GM21528 (cell line): ENCODE measurements around the gene GSX1.
"Not testable (repeated sequence)": the region's sequence is repeated elsewhere in the genome, so short reads cannot be mapped to it uniquely, and the experiment has no call there.

ENCODE experiments used
- ATAC-seq: cut with Tn5 transposase; IDR thresholded peaks from one replicate; pipeline ENCODE4 v1.9.1; 2021; ENCODE audit warnings: mild to moderate bottlenecking, moderate library complexity; ENCODE audit not compliant: unreplicated experiment, low FRiP score

Gene GSX1

DNA sequence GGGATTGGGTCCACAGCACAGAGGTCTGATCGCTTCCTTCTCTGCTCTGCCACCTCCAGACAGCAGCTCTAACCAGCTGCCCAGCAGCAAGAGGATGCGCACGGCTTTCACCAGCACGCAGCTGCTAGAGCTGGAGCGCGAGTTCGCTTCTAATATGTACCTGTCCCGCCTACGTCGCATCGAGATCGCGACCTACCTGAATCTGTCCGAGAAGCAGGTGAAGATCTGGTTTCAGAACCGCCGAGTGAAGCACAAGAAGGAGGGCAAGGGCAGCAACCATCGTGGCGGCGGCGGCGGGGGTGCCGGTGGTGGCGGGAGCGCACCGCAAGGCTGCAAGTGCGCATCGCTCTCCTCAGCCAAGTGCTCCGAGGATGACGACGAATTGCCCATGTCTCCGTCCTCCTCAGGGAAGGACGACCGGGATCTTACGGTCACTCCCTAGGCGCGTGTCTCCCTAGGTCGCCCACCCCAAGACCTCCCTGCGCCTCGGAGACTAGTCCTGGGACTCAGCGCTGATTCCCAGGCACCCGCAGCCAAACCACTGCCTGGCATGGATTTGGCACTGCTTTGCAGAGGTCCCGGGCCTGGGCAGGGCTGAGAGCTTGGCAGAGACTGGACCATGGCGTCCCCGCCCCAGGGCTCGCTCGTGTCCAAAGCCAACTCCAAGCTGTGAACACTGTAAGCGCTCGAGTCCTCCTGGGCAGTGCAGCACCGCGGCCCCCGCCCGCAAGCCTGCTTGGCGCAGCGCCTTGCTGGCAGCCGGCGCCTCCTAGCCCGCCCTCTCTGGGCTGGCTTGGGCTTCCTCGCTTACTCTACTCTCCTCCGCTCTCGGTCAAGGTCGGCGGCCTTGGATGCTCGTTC, 1.5 kb downstream of the GSX1 start:
- ATAC-seq, result no peak

DNA sequence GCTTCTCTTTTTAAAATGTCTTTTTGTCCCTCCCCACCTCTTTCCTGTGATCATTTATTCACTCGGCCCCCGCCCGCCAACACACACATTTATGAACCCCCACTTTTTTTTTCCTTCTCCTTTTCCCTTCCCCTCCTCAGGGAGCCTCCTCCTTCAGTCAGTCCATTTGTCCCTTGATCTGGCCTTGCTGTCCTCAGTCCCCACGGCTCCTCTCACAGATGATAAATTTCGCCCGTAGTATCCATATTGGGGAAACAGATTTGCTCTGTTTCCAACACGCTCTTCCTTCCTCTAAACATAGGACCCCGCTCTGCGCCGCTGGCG, 2.0 kb downstream of the GSX1 start:
- no peak for ATAC-seq

DNA sequence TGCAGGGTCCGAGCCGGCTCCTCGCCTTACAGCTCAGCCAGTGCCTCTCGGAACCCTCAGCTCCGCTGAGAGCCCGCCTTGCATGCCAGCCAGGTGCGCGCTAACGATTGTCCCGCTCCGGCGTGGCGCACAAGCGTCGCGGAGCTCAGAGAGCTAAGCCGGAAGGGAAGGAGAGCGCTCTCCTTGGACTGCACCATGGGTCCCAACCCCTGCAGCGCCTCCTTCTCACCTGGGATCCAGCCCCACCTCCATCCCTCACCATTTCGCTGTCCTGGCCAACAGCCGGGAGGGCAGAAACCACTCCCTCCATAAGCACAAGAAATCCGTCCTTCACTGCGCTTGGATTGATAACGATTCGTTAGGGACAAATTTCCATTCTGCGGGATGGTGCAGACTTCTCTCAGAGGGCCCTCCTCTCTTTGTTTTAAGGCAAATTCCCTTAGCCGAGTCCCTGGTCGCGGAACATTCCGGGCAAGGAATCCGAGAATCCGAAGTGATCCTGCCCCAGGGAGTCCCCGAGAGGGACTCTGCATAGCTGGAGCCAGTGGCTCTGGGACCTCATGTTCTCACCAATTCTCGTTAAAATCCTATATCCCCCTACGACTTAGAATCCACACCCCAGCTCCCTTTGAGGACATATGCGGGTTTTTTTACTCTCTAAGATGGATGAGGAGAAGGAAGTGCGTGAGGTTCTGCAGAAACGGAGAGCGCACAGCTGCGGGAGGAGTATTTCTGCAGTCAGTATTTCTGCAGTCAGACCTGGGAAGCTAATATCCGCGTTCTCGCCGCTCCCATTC, 2.8 kb downstream of the GSX1 start:
- no peak for ATAC-seq

DNA sequence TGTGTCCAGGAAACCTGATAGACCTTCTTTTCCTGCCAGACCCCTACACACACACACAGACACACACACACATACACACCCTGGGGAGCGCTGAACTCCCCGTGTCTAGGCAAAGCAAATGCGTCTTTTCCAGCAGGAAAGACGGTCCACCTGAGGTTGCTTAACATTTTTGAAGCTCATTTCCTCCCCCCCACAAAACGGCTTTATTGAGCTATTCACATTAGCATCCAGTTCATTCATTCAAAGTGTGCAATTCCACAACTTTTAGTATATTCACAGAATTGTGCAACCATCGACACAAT, 3.4 kb downstream of the GSX1 start:
- ATAC-seq, result no peak

DNA sequence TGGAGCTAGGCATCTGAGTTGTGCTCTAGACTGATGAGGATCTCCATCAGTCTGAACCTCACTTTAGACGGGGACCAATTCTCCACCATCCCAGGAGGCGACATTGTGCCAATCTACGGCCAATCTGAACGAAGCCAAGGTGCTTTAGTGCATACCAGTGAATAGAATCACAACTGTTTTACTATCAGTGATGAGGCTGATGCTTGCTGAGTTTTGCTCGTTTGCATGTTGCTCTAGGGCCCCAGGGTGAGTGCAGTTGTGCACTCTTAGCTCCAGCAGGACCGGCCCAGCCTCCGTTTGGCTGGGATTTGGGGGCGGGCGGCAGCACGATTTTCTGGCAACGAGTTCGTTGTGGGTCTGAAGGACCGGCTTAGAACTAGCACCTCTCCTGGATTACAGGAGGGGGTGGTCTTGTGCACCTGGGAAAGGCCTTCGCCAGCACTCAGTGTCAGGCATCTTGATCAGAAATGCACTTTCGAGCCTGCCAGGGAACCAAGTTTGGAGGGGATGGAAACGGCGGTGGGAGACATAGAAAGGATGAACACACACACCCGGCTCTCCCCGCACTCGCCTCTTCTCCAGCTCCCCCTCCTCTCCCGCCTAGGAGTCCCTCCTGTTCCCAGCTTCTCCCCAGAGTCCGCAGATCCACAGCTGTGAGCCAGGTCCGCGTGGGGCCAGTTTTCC, 4.4 kb downstream of the GSX1 start:
- no peak for ATAC-seq

DNA sequence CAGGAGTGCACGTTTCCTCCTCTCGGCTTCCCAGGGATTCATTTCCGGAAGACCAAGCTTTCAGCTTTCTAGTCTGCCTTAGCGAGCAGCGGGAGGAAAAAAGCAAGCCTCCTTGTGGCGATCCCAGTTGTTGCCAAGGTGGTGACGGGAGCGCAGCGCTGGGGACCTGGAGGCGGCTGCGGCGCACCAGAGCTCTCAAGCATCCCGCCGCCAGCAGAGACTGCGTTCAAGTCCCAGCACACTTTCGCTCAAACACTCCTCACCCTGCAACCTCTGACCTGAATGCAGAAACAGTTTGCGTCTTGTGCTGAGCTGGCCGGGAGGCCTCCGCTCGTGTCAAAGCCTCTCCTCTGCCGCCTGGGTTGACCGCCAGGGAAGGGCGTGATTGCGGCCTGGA, 4.9 kb downstream of the GSX1 start:
- ATAC-seq, result no peak

DNA sequence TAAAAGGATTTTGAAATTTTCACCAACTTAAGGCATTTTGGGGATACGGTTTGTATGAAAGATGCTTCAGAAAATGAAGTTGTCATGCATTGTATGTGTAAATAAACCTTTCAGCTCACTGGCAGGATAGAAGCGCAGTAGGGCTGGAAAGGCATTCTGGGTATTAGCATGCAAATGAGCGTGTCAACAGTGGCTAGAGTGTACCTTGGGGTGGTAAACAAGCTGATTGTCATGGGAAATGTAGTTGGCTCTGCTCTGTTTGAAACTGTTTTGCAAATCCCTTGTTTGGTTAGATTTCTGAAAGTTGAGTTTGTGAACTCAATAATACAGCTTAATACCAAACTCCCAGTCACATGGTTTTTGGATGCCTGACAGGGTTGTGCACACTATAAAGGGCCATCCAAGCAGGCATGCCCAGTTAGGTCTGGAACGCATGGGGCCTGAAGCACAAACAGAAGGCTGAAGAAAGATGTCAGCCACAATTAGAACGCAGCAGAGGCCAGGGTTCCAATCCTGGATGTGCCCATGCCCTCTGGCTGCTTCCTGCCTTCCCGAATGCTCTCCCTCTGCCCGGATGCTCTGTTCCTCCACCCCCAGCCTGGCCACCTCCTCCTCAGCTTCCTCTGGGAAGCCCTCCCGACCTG, 14.6 kb downstream of the GSX1 start:
- no peak for ATAC-seq

DNA sequence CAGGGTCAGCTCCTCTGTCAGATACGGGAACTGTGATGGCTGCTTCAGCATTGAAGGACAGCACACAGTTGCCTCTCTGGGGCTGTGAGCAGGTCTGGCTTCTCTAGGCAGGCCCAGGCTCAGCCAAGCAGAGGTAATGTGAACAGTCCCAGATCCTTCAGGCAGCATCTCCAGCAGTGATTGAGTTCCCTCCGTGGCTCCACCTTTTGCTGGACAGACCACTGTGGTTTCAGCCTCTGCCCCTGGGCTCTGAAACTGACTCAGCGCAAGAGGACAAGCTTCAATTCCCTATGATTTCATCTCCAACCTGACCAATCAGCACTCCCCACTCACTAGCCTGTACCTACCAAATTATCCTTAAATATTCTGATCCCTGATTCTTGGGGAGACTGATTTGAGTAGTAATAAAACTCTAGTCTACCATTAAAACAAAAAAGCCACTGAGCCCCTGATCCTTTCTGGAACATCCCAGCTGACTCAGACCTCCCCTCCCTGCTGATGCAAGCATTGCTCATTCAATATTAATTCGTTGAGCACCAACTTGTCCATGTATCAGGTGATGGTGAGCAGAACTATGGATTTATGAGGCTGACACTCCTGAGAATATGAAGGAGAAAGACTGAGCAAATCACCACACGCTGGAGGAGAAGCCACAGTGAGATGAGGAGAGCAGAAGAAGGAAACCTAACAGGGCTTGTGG, 16.7 kb downstream of the GSX1 start:
- no peak for ATAC-seq

DNA sequence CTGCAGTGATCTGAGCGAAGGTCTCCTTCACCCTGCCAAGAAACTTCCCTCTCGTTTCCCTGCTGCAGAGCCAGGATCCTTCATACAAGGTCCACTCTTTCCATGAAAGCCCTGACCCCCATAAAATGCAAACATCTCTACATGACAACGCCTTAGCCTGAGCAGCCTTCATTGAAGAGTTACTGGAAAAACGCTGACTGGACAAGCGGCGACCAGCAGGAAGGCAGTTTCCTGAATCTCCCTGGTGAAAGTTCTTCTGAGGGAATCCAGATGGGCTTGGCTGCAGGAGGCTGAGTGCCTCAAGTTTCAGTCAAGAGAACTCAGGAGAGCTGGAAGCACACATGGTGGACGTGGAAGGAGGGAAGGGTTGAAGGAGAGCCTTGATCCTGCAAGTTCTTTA, 17.7 kb downstream of the GSX1 start:
- no peak for ATAC-seq

DNA sequence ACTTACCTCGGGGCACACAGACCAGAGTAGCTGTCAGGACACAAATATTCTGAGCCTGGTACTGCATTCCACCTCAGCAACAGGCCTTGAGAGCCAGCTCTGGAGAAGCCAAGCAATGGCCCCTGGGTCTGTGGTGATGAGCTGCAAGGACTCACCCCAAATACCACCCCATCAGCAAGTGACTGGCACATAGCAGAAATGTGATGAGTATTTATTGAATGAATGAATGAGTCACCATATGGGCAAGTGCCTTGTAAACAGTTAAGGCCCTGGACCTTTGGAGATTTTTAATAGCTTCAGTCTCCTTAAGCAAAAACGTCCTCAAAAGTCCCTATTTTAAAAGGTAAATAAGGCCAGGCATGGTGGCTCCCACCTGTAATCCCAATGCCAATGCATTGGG, 18.2 kb downstream of the GSX1 start:
- no peak for ATAC-seq

DNA sequence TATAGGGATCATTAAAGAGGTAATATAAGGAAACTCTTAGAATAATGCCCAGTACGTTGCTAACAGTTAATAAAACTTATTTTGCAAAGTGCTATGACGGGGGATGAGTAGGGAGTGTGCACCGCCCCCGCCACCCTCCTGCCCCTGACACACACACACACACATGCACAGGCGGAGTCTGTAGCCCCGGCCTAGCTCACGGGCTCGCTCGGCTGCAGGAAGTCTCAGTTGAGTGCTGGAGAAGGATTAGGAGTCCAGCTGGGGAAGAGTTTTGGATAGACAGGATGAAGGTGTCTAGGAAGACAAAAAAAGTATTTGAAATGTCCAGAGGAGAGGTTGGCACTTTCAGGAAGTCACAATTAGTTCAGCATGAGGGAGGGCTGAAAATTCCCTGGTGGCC, 21.5 kb downstream of the GSX1 start:
- no peak for ATAC-seq

DNA sequence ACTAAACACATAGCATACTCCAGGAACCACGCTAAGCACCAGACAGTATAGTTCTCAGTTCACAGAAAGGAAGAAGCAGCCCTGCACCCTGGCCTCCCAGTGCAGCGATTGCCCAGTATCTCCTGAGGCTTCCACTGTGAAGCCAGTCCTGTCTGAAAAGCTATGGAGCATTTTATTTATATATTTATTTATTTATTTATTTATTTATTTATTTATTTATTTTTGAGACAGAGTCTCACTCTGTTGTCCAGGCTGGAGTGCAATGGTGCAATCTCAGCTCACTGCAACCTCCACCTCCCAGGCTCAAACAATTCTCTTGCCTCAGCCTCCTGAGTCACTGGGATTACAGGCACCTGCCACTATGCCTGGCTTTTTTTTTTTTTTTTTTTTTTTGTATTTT, 25.5 kb downstream of the GSX1 start:
- not testable (repeated sequence) for ATAC-seq

DNA sequence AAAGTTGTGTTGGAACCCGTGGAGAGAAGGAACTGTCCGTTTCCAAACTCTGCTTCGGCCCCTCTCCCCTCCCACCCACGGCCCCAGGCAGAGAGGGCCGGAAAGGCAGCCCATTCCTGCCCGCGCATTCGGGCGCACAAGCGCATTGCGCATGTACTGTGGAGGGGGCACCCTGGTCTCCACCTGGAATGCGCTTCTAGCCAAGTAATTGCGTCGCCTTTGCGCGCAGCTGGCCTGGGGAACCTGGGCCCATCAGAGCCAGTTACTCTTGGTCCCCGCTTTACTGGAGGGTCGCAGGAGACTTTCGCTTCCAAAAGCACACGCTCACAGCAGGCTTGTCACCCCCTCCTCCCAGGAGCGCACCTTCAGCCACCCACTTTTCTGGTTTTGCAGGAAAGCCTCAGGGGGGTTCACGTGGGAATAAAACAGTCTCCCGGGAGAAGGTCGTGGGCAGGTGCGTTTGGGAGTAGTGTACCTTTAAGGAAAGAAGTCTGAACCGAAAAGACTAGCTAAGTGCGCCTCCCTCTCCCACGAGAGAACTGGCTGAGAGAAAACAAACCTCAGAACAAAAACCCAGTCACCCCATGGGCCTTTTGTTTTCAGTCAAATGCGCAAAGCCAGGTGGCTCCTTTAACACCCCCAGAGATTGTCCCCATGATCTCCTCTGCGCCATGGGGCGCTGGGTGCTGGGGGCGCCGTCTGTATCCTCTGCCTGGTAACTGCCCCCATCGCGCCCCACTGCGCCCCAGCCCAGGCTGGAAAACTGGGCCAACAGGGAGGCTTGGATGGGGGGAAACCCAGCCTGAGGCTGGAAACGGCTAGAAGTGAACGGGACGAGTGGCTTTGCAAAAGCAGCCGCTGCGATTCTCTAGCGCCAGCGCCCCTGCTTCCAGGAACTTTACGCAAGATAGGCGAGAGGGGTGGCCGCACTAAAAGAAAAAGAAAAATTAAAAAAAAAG, 28.5 kb downstream of the GSX1 start:
- no peak for ATAC-seq

DNA sequence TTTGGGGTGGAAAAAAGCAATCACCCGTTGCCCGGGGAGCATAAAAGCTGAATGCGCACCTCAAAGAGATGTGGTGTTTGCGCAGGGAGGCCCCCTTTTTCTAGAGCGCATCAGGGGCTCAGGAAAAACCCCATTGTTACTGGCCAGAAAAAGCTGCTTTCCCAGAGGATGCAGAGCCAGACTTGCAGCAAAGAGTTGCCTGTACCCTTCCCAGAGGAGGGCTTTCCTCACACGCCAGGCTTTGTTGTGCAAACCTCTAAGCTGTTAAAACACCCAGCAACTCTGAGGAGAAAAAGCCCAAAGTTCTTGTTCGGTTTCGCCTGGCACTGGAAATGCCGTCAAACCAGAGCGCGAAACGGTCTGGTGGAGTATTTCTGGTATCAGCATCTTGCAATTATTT, 29.3 kb downstream of the GSX1 start:
- no peak for ATAC-seq

DNA sequence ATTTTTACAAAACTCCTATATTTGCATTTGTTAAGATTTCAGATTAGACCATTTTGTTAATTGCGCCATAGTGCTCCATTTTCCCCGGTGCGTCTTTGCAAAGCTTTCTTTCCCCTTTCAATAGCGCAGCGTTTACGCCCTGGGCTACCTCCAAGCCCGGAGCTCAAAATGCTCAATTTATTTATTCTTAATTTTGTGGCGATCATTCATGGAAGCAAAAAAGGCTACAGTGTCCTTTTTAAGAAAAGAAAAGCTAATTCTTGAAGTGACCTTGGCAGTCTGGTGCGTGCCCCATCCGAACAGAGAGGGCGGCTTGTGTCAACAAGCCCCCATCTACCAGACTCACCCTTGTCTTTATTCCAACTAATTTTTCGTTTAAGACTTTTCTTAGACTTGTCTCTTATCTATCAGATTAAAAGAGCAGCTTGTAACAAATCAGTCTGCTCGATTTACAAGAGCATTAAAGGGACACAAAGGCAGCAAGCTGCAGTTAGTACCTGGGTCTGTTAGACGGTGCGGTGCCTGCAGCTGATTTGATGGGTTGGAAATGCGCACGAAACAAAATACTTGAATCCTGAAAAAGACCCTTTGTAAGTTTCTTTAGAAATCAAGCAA, 30.1 kb downstream of the GSX1 start:
- ATAC-seq, result no peak

DNA sequence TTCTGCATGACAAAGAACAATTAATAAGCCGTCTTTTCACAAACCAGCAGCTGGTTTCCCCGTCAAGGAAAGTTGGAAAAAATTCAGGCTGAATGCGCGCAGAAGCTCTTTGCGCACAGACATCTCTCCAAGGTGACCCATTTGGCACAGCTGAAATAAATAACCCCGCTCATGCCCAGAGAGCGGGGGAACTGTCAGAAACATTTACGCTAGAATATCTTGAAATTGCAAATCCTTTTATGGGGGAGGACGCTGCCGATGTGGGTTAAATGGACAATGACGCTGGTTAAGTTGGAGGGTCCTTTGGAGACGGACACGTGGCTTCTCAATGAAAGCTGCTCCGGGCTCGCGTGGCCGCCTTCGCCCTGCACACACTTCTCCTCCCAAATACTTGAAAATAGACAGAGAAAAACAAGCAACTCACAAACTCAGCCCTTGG, 30.6 kb downstream of the GSX1 start:
- ATAC-seq, result no peak

DNA sequence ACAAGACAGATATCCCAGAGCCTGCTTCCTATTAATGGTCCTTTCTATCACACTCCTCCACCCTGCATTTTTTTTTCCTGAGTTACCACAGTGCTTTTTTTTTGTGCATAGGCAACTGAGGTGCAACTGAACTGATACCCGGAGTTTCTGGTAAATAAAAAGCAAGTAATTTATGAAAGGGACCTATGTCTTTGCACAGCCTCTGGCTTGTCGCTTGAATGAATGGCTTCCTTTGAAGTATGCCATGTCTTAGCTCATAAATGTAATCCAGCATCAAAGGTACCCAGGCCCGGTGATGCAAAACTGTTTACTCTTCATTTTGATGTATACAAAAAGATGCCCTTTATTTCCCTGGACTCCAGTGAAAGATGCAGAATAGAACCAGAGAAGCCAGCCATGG, 31.8 kb downstream of the GSX1 start:
- no peak for ATAC-seq

DNA sequence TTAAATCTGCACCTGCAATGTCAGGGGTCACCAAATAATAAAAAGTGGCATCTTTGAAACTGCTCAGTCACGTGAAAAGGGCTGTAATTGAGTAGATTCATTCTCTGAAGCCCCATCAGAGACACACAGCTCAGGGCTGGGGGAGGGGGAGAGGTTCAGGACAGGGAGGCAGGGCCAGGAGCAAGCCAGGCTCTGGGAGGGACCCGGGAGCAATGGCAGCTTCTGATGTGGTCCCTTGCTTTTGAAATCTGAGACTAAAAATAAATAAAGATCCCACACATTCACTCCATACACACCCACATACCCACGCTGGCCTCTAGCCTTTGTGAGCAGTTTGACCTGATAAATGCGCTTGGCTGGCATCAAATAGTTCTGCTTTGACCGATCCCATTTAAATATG, 32.8 kb downstream of the GSX1 start:
- ATAC-seq, result no peak
